ENCODE data around the gene RER1.

The RER1 gene

DNA sequence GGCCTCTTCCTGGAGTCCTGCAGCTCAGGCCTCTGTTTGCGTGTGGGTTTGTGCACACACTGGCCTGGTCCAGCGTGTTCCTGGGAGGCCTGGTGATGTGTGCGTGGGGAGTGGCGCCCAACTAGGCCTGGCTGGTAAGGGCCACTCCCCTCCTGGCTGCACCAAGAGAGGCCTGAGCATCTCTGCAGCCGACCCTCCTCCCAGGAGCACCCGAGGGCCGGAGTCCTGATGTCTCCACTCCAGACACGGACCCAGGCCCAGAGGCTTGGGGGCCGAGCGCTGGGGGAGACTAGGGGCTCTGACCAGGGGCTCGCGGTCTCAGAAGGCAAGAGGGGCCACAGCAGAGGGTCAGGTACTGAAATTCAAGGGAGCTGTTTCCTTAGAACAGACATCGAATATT is 33.6 kb upstream of the RER1 start:
- Histone ChIP-seq H3K9ac (ENCODE audit: low read length) (no peak overlapping the region), H3K79me2 (ENCODE audit: insufficient read depth, low read length) (no peaks in the 10 kb centered on the region), H3K27me3 (ENCODE audit: low read length) (no peaks in the 10 kb centered on the region), H2AFZ (ENCODE audit: low read depth, low read length, severe bottlenecking) (no peak overlapping the region), H4K20me1 (ENCODE audit: low read depth, low read length) (no peaks in the 10 kb centered on the region), H3K9me2 (replicated peaks; ENCODE audit: insufficient read depth, low read length) (no peaks in the 10 kb centered on the region), H3F3A (ENCODE audit: insufficient read depth) (no peaks in the 10 kb centered on the region), H3K4me3 (ENCODE audit: insufficient read depth, low read length, poor library complexity, severe bottlenecking) (no peak overlapping the region), H3K36me3 (ENCODE audit: low read length) (no peaks in the 10 kb centered on the region), H3K27ac (ENCODE audit: low read depth, low read length) (no peak overlapping the region), H3K4me2 (ENCODE audit: low read depth, low read length, poor library complexity, severe bottlenecking) (no peak overlapping the region), H3K9me3 (ENCODE audit: insufficient read depth, low read length) (no peaks in the 10 kb centered on the region)
- TF ChIP-seq, protein P1, sequence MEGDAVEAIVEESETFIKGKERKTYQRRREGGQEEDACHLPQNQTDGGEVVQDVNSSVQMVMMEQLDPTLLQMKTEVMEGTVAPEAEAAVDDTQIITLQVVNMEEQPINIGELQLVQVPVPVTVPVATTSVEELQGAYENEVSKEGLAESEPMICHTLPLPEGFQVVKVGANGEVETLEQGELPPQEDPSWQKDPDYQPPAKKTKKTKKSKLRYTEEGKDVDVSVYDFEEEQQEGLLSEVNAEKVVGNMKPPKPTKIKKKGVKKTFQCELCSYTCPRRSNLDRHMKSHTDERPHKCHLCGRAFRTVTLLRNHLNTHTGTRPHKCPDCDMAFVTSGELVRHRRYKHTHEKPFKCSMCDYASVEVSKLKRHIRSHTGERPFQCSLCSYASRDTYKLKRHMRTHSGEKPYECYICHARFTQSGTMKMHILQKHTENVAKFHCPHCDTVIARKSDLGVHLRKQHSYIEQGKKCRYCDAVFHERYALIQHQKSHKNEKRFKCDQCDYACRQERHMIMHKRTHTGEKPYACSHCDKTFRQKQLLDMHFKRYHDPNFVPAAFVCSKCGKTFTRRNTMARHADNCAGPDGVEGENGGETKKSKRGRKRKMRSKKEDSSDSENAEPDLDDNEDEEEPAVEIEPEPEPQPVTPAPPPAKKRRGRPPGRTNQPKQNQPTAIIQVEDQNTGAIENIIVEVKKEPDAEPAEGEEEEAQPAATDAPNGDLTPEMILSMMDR (IDR thresholded peaks at IDR 0.05; ENCODE audit: insufficient read depth, low read length, poor library complexity, severe bottlenecking) = no peak
- no peak for TF ChIP-seq EZH2phosphoT487 (conservative IDR thresholded peaks at IDR 0.05; ENCODE audit: low read length)

DNA sequence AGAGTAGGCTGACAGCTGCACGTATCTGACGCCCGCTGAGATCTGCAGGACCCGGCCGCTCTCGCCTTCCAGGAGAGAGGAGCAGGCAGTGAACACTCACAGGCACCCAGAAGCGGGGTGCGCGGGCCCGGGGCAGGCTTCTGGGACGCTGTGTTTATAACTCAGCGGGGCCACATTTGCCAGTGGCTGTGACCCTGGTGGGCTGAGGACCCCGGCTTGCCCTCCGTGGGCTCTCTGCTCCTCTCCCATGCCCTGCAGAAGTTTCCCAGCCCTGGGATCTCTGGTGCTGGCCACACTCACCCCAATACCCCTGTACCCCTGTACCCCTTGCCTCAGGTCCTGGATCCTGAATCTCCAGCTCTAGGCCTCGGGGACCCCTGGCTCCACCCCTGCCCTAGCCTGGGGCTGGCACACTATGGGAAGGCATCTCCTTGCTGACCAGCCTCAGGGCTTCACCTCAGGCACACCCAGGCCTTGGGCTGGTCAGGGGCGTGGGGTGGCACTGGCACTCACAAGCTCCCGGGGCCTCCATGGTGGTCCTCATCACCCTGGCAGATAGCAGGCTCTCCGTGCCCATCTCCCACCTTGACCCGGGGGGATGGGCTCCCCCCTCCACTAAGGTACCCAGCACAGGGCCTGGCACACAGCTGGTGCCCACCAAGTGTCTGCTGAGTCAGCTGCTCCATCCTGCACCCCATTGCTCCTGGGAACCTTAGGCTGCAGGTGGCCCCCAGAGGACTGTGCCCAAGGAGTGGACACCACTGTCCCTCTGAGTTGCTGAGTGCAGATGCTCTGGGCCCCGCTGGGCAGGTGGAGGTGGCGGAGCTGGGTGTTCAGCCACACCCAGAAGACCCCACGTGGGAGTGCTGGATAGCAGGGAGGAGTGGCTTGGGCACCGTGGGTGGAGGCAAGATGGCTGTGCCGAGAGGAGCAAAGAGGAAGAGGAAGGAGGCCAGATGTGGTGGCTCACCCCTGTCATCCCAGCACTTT is 32.7 kb upstream of the RER1 start:
- Histone ChIP-seq H2AFZ (ENCODE audit: low read depth, low read length, severe bottlenecking) (no peak overlapping the region), H3K36me3 (ENCODE audit: low read length) (no peaks in the 10 kb centered on the region), H3K4me2 (ENCODE audit: low read depth, low read length, poor library complexity, severe bottlenecking) (no peak overlapping the region), H3K79me2 (ENCODE audit: insufficient read depth, low read length) (no peaks in the 10 kb centered on the region), H3K27ac (ENCODE audit: low read depth, low read length) (no peak overlapping the region), H4K20me1 (ENCODE audit: low read depth, low read length) (no peaks in the 10 kb centered on the region), H3F3A (ENCODE audit: insufficient read depth) (no peaks in the 10 kb centered on the region), H3K9ac (ENCODE audit: low read length) (no peak overlapping the region), H3K27me3 (ENCODE audit: low read length) (no peaks in the 10 kb centered on the region), H3K9me3 (ENCODE audit: insufficient read depth, low read length) (no peaks in the 10 kb centered on the region), H3K9me2 (replicated peaks; ENCODE audit: insufficient read depth, low read length) (no peaks in the 10 kb centered on the region), H3K4me3 (ENCODE audit: insufficient read depth, low read length, poor library complexity, severe bottlenecking) (no peak overlapping the region)
- TF ChIP-seq, protein P1 (IDR thresholded peaks at IDR 0.05; ENCODE audit: insufficient read depth, low read length, poor library complexity, severe bottlenecking) = no peak
- no peak for TF ChIP-seq EZH2phosphoT487 (conservative IDR thresholded peaks at IDR 0.05; ENCODE audit: low read length)

DNA sequence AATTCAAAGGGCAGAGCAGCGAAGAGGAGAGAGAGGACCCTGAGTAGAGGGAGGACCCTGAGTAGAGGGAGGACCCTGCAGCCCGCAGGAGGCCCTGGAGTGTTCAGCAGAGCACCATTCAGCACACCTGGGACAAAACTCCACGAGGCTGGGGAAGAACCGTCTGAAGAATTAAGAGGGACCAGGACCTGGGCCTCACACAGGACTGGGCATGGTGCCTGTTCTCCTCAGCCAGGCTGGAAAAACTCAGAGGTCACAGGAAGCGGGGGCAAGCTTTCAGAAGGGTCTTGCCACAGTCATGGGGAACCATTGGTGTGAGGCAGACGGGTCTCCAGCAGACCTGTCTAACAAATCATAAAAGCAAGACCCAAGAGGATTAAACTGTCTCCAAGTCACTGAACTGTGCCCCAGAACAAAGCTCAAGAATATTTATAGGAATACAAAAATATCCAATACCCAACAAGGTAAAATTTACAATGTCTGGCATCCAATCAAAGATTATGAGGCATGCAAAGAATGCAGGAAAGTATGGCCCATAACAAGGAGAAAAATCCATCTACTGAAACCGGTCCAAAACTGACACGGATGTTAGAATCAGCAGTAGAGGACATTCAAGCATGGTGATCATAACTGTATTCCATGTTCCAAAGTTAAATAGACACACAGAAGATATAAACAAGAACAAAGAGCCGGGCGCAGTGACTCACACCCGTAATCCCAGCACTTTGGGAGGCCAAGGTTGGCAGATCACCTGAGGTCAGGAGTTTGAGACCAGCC is 30.9 kb upstream of the RER1 start:
- no peaks in the 10 kb centered on the region for H4K20me1 ChIP-seq (ENCODE audit: low read depth, low read length)
- no peak overlapping the region for H3K4me2 ChIP-seq (ENCODE audit: low read depth, low read length, poor library complexity, severe bottlenecking)
- no peak overlapping the region for H3K4me3 ChIP-seq (ENCODE audit: insufficient read depth, low read length, poor library complexity, severe bottlenecking)

More for the DNA sequence above, 30.9 kb upstream of the RER1 start:
- no peaks in the 10 kb centered on the region for H3K9me3 ChIP-seq (ENCODE audit: insufficient read depth, low read length)
- H3F3A ChIP-seq (ENCODE audit: insufficient read depth) = no peaks in the 10 kb centered on the region
- H3K9ac ChIP-seq (ENCODE audit: low read length) = no peak overlapping the region
- no peaks in the 10 kb centered on the region for H3K36me3 ChIP-seq (ENCODE audit: low read length)
- H3K27me3 ChIP-seq (ENCODE audit: low read length) = no peaks in the 10 kb centered on the region
- H3K27ac ChIP-seq (ENCODE audit: low read depth, low read length) = no peak overlapping the region
- no peaks in the 10 kb centered on the region for H3K9me2 ChIP-seq (replicated peaks; ENCODE audit: insufficient read depth, low read length)
- H2AFZ ChIP-seq (ENCODE audit: low read depth, low read length, severe bottlenecking) = no peak overlapping the region
- TF ChIP-seq, protein P1 (IDR thresholded peaks at IDR 0.05; ENCODE audit: insufficient read depth, low read length, poor library complexity, severe bottlenecking) = no peak
- no peak for TF ChIP-seq EZH2phosphoT487 (conservative IDR thresholded peaks at IDR 0.05; ENCODE audit: low read length)
- no peaks in the 10 kb centered on the region for H3K79me2 ChIP-seq (ENCODE audit: insufficient read depth, low read length)

All from SU-DHL-6 (cell line).